Transverse colon (tissue), 4 donors: ENCODE data around the gene BLM.

Source experiments
- CTCF ChIP-seq, 5 experiments: fragments of 200-600 bp in 3 of 5; fragments of 450-650 bp in 2 of 5; sonication (generic) in 3 of 5; IDR thresholded peaks; 1 replicate in 2 of 5; 2 replicates in 3 of 5; pipeline ENCODE4 v1.5.1; 2016 to 2017; ENCODE audit warnings: antibody characterized with exemption in 5 of 5, inconsistent platforms in 3 of 5, mild to moderate bottlenecking in 2 of 5, moderate library complexity in 1 of 5
- EP300 ChIP-seq: sonication (generic); formaldehyde crosslinking; IDR thresholded peaks from one replicate; pipeline ENCODE4 v1.6.1; 2017; ENCODE audit warnings: antibody characterized with exemption, low read depth
- POLR2AphosphoS5 ChIP-seq, 3 donors: sonication (generic); formaldehyde crosslinking; IDR thresholded peaks; one replicate each; pipeline ENCODE4 v1.6.1; 2016; ENCODE audit warnings: antibody characterized with exemption in 3 of 3

- TF ChIP-seq CTCF (IDR thresholded peaks at IDR 0.05) (no peak), EP300 (no peak), POLR2AphosphoS5 (IDR thresholded peaks at IDR 0.05) (no peak)
Measured at GRCh38 chr15:90845201-90845949, 128.2 kb downstream of the BLM start.
